HG03095 (cell line): ENCODE results near the gene UGGT2.
A peak's percentile ranks its signal among the peaks of the same experiment; 100 is the strongest.
"Not testable (repeated sequence)": the region's sequence is repeated elsewhere in the genome, so short reads cannot be mapped to it uniquely, and the experiment has no call there.

Source experiments
- ATAC-seq: cut with Tn5 transposase; IDR thresholded peaks from one replicate; pipeline ENCODE4 v1.9.1; 2021; ENCODE audit warnings: moderate library complexity; ENCODE audit not compliant: unreplicated experiment

UGGT2 gene

DNA sequence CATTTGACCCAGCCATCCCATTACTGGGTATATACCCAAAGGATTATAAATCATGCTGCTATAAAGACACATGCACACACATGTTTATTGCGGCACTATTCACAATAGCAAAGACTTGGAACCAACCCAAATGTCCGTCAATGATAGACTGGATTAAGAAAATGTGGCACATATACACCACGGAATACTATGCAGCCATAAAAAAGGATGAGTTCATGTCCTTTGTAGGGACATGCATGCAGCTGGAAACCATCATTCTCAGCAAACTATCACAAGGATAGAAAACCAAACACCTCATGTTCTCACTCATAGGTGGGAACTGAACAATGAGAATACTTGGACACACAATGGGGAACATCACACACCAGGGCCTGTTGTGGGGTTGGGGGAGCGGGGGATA is 2.2 kb downstream of the UGGT2 start:
- ATAC-seq: not testable (repeated sequence)

- not testable (repeated sequence) for ATAC-seq
Measured at GRCh38 chr13:96046449-96047126, 6.6 kb downstream of the UGGT2 start.

- ATAC-seq: no peak
Measured at GRCh38 chr13:96044238-96044637, 9.0 kb downstream of the UGGT2 start.

- no peak for ATAC-seq
Measured at GRCh38 chr13:96041326-96042110, 11.7 kb downstream of the UGGT2 start.

GRCh38 chr13:96036515-96036914 is 16.7 kb downstream of the UGGT2 start:
- ATAC-seq: no peak

- ATAC-seq: no peak
Measured at GRCh38 chr13:96034662-96035061, 18.5 kb downstream of the UGGT2 start.

- ATAC-seq: no peak
Measured at GRCh38 chr13:96033220-96034015, 19.8 kb downstream of the UGGT2 start.

GRCh38 chr13:96032717-96033116 is 20.5 kb downstream of the UGGT2 start:
- no peak for ATAC-seq

- ATAC-seq: no peak
Measured at GRCh38 chr13:96029002-96029401, 24.2 kb downstream of the UGGT2 start.

DNA sequence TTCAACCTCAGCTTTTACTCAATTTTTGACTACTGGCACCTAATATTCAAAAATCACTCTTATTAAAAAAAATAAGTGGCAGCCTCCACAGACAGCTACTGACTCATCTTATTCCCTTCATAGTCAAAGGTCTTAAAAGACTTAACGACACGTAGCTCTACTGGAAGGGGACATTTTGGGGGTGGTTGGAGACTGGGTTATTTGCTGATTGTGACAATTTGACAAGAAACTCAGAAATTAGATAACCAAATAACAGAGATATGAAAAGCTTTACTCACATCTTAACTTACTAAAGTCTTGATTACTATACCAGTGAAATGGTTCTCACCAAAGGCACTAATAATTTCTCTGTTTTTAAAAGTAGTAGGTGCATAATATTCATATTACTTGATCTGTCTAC is 25.7 kb downstream of the UGGT2 start:
- ATAC-seq: no peak

DNA sequence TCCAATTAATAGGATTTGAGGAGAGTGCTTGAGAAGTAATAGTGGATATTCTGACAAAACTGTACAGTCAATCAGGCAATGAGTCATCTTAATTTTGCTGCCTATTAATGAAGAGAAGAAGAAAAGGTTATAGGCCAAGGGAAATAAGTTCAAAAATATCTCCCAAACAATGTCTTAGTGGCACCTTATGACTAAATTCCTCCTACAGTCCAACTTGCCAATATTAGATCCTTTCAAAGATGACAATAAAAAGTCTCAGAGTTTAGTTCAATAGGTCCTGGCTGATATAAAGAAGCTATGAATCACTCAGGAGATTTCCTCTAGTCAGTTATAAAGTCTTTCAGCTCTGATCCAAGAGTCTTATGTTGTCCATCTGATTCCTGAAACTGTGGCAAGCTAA is 27.9 kb downstream of the UGGT2 start:
- no peak for ATAC-seq

- no peak for ATAC-seq
Measured at GRCh38 chr13:96020931-96021330, 32.3 kb downstream of the UGGT2 start.

GRCh38 chr13:96020155-96020575 is 33.0 kb downstream of the UGGT2 start:
- peak; percentile 86 for ATAC-seq

DNA sequence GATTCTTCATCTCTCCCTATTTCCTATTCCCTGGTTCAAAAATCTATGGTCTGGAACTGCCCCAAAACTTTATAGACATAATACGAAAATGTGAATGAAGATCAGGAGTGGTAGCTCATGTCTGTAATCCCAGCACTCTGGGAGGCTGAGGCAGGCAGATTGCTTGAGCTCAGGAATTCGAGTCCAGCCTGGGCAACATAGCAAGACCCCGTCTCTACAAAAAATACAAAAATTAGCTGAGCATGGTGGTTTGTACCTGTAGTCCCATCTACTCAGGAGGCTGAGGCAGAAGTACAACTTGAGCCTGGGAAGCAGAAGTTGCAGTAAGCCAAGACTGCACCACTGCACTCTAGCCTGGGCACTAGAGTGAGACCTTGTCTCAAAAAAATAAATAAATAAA is 35.1 kb downstream of the UGGT2 start:
- ATAC-seq: no peak

DNA sequence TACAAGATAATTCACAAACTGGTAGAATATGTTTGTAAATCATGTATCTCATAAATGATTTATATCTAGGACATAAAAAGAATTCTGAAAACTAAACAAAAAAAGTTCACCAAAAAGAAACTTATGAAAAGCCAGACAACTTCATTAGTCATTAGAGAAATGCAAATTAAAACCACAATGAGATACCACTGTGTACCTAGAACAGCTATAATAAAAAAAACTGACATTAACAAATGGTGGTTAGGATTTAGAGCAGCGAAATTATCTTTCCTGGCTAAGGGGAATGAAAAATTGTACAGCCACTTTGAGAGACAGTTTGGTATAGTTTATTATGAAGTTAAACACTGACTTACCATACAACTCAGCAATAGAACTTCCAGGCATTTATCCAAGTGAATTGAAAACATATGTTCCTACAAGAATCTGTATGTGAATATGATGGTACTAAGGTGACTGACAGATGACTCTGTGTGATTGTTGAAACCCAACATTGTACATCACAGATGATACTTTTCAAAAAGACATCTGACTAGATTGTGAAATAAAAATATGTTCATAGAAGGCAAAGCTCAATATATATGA is 41.8 kb downstream of the UGGT2 start:
- no peak for ATAC-seq

DNA sequence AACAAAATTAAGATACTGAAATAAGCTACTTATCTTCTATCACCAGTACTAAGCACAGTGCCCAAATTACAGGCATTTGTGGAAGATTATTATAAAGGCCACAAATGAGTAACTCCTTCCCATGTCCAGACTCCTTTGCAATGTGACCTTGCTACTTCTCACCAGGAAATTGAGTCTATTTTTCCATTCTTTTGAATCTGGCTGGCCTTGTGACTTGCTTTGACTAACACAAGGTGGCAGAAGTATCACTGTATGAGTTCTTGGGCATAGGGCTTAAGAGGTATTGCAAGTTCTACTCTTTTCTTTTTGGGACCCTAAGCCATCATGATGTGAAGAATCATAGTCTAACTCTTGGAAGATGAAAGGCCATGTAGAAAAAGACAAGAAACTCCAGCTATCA is 49.9 kb downstream of the UGGT2 start:
- no peak for ATAC-seq

DNA sequence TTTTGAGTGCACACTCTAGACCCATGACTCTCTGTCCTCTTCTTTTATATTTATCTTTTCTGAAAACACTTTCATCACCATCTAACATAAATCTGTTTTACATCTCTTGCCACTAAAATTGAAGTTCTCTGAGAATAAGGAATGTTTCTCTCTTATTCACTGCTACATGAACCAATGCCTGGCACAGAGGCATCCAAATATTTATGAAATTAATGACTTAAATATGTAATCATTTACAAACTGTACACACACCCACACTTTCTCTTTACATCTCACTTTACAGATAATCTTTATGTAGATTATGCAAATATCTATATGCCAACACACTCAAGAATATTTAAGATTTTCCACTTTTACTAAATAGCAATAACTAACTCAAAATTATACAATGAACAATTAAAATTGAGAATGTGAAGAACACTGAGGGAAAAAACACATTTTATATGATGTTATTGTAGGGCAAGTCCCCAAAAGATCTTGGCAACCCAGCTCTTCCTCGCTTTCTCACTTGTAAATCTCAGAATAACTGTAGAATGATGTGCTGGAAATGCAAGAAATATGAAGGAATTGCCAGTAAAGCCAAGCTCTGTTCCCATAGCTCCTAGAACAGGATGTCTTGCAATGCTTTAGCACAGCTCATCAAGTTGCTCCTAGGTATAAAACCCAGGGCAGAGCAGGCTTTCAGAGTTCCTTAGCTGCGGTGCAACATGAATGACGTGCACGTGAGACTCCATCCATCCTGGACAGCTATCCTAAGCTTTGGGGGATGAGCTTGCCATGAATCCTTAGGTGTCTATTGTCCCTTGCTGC is 50.7 kb downstream of the UGGT2 start:
- ATAC-seq: no peak

GRCh38 chr13:96000069-96000468 is 53.1 kb downstream of the UGGT2 start:
- ATAC-seq: no peak

GRCh38 chr13:95987841-95988240 is 65.4 kb downstream of the UGGT2 start:
- no peak for ATAC-seq

- no peak for ATAC-seq
Measured at GRCh38 chr13:95982144-95982543, 71.1 kb downstream of the UGGT2 start.
